HTERT RPE-1 (cell line): Measurements from ENCODE around the gene NR3C2.

Source experiments
- in situ Hi-C: fragments of 300-500 bp; cut with MboI; formaldehyde crosslinking; loops from 4 replicates; pipeline ENCODE4 v1.14.3; 2020; ENCODE audit warnings: low sequenced_read_pairs

The NR3C2 gene

DNA sequence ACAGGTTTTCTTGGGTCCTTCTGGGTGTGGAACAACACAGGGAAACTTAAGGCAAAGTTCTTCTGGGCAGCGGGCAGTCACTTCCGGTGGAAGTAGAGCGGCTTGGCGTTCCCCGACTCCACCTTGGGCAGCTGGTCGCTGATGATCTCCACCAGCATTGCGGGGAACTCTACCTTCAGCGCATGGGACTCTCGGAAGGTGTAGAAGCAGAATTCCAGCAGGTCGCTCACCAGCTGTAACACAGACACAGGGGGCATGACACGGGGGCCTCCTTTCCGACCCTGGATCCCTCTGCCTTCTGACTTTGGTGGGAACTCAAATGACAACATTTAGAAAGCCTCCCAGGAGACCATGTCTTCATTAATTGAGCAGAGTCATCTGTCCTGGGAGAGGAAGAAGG lies 360.9 kb downstream of the NR3C2 start:
- in situ Hi-C loops, result no loop called here

DNA sequence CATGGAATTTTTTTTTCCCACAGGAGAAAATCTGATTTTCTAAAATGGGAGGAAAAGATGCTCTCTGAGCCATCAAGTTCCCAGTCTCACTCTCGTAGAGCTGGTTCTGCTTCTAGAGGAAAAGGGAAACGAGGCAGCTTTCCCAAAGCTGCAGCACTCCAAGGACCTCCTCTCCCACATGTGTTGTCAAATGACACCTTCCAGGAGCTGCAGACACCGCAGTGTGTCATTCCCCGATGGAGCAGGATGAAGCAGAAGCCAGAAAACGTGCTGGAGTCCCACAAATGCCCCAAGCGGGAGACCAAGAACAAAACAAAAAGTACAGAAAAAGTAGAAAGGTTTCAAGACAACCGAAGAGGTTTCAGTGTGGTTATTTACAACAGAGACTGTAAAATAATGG lies 362.3 kb downstream of the NR3C2 start:
- in situ Hi-C loops, result no loop called here

DNA sequence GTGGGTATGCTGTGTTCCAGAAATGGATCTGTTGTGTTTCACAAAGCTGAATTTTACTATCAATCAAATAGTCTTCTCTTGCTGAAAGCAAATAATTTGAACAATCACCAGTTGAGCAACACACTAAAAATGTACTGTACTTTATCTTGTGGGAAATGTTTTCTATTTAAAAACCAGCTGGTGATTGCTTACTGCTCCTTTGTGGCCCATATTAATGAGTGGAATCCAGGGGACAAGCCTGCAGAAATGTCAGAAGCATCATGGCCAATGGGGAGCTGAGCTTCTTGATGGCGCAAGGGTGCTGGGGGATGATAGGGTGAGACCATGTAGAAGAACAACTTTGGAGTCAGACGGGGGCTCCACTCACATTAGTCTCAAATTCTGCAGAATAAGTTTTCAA lies 364.2 kb downstream of the NR3C2 start:
- in situ Hi-C loops, result no loop called here

DNA sequence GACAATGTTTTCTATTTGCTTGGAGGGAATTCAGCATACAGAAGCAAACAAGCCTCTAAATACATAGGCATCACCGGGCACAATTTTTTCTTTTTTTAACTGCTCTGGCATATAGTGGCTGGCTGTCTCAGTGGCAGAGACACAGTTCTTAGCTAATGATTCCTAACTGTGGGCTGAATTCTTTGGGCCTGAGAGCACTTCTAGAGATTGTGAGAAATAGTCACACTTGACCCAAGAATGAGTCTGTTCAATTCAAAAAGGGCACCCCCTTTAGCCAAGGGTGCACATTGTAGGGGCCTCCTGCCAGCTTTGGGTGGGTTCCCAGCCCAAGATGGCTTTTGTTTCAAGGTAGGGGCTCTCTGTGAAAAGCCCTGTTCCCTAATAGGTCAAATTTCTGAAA lies 364.6 kb downstream of the NR3C2 start:
- in situ Hi-C loops, result no loop called here

DNA sequence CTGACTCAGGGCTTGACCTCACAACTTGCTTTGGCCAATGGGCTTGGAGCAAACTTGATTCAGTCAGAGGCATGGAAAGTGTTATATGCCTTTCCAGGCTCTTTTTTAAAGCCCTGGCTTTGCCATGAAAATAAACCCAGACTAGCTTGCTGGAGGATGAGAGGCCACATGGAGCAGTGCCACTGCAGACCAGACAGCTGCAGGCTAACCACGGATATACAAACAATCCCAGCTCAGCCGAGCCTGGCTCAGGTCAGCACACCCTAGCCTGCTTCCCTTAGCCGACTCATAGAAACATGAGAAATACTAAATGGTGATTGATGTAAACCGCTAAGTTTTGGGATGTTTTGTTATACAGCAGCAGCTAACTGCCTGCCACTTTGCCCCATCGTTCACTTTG lies 365.2 kb downstream of the NR3C2 start:
- in situ Hi-C loops, result no loop called here

DNA sequence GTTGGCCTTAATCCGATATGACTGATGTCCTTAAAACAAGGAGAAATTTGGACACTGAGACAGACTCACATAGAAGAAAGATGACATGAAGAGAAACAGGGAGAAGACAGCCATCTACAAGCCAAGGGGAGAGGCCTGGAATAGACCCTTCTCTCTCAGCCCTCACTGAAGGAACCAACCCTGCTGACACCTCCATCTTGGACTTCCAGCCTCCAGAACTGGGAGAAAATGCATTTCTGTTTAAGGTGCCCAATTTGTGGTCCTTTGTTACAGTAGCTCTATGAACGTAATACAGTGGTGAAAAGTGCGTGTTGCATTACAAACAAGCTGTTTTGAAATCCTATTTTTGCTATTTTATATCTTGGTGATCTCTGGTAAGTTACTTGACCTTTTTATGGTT lies 366.8 kb downstream of the NR3C2 start:
- in situ Hi-C loops, result no loop called here

DNA sequence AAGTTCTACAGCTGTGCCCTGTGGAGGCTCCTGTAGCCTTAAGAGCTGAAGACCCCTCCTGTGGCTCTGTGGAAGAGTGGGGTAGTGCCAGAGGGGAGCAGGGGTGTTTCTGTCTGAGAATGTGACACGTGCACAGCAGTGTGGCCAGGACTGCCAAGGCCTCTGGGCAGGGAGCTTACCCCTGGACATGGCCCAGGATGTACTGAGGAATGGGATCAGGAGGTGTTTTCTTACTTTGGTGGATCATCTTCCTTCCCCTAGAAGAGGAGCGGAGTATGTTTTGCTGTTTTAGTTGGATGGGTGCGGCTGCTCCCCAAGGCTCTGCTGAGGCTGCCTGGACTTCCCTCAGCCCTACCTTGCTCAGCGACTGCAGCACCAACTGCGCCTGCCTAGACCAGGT lies 367.8 kb downstream of the NR3C2 start:
- in situ Hi-C loops, result no loop called here

DNA sequence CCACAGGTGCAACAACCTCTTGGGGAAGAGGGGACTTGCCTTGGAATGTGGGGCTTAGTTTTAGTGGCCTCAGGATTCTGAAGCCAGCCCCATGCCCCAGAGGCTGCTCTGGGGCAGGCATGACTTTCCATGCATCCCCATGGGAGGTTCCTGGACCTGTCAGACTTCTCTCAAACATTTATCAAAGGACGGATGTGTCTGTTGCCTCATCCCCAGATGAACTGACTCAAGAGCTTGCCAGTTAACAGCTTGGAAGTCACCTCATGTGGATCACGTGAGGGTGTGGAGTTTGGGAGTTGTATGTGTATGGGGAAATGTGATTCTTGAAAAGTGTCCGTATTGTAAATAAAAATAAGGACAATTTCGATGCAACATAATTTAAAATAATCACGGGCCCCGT lies 368.9 kb downstream of the NR3C2 start:
- in situ Hi-C loops, result no loop called here

DNA sequence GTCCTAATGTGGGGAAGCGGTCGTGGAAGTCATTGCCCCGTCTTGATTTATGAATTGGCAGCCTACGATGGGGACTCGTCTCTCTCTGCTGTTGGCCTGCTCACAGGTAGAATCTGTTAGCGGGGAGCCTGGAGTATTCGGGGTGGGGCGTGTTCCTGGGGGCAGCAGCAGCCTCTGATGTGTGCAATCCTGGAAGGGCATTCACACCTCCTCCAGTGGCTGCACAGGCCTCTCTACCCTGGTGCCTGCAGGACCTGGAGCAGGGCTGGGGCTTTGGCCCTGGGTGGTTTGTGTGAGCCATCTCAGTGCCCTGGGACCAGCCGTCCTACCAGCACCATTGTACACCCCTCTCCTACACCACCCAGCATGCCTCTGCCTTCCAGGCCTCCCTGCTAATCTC lies 369.4 kb downstream of the NR3C2 start:
- in situ Hi-C loops, result no loop called here

DNA sequence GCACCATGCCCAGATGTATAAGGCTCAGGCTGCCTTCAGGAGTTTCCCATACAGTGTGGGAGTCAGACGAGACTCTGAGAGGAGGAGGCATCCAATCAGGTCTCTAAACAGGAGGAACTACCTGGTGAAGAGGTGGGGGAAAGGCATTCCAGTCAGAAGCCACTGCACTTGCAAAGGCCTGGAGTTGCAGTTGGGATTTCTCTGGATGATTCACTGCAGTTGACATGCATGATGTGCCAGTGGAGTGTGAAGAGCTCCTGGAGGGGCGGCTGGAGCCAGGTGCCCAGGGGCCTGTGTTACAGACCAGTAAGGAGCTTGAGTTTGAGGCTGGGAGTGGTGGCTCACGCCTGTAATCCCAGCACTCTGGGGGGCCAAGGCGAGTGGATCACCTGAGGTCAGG lies 371.2 kb downstream of the NR3C2 start:
- in situ Hi-C loops, result no loop called here

DNA sequence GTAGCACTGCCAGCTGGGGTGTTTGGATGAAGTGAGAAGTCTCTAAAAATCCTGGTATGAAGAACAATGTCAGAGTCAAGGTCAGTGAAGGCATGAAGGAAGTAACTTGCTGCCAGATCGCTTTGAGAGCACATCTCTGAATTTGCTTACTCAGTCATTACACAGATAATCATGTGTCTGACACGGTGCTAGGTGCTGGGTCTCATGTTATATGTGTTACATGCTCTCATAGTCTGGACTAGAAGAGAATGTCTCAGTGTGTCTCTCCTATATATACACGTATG lies 372.4 kb downstream of the NR3C2 start:
- in situ Hi-C loops, result no loop called here

DNA sequence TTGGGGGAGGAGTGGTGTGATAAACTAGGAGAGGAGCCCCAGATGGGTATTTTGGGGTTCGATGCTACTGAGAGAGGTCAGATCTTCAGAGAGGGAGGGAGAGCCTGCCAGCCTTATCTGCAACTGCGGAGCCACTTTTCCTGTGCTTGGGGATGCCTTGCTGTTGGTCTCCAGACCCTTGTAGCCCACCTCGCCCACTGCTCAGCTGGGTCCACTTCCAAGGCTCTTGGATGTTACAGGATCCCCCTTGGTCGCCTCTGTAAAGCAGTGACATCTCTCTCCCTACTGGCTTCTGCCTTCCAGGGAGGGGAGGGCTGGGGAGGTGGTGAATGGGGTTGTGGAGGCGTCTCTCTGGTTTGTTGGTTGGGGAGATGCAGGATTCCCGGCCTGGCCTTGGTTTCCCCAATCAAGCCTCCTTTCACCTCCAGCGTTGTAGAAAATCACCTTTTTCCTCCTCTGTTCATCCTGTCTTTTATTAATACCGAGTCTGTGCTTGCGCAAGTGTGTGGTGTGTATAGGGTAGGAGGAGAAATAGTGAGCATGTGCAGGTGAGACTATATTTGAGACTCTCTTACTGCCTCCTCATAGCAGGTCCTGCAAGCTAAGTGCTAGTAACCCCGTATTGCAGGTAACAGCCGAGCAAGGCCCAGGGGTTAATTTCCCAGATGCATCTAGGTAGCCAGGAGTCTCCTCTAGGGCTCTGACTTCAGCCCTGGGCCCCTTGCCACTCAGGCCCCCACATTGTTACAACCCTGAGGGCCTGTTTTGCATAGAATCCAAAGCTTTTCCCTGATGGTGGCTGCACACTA lies 372.9 kb downstream of the NR3C2 start:
- in situ Hi-C loops, result no loop called here

DNA sequence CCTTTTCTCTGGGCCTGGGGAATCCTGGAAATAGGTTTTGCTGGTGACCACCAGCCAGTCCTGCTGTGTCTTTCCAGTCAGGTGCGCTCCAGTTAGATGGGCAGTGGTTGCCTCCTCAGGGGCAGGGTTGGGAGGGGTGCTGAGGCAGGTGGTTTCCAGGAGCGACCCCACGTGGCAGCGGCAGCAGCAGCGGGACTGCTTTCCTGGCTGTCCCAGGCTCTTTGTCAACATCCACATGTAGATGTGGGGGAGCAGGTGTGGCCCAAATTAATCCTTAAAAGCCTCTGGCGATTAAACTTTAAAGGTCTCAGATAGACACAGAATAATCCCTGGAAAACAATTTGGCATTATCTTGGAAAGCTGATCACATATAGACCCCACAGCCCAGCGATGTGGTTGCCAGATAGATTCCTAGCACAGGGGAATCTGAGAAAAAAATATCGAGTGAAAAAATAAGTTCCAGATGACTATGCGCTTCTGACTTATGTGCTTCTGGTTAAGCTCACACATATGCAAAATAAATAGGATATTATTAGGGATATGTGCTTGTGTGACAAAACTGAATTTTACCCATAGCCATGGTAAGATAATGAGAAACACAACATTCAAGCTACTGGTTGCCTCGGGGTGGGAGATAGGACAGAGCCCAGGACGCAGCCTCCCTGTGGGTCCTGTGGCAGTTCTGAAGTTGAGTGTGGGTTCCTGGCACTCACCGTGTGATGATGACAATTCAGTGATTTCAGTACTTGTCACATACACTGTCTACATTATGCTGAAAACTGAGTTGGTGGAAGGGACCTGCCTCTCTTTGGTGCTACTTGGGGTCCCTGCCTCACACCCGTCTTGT lies 373.9 kb downstream of the NR3C2 start:
- in situ Hi-C loops, result no loop called here

DNA sequence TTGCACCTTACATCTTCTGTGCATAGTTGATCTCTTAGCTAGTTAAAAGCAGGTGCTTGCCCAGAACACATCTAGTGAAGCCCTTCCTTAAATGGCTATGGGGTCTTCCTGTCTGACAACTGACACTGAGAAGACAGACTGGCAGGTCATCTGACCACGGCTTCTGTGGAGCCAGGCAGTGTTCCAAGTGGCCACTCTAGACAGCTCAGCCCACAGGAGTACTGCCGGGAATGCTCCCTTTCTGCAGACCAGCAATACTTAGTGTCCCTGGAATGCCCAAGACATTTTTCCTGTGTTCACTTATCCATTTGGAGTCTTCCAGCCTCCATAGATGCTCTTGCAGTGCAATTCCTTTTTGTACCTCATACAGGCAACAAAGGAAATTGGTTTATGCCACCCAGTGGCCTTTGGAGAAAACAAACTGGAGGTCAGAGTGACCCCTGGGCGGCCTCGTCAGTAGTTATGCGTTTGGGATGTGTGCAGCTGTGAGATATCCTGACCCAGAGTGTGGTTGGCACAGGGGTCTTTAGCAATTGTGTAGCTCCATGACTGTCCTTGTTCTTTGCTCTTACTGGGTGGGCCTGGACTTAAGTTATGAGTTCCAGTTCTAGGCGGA lies 374.8 kb downstream of the NR3C2 start:
- in situ Hi-C loops, result no loop called here

DNA sequence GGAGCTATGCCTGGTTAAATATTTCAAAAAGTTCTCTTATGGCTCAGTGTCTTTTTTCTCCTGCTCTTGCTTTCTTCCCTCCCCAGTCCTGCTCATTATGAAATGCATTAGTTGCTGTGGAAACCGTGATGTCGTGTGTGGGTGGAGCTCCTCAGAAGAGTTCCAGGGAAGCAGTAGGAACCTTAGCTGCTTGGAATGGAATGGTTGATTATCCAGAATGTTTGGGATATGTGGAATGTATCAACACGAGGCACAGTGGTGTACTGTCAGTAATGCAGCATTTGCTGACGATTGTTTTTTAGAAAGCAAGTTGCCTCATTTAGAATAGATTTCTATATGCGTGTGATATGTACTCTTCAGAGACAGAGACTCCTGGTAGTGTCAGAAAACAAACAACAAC lies 377.1 kb downstream of the NR3C2 start:
- in situ Hi-C loops, result no loop called here

DNA sequence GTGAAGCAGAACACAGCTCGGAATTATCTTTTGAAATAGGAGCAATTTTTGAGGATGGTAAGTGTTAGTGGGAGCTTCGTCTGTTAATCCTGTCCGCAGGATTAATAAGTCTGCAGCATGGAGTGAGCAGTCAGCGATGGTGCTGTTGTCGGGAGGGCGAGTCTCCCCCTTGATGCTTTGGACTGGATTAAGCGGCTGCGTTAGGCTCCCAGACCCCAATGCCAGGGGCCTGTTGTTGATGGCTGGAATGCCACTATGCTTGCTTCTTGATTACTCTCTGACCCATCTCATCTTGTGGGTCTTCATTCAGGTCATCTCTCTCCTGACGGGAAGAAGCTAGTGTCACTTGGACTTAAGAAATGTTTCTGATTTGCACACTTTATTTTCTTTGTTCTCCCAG lies 377.8 kb downstream of the NR3C2 start:
- in situ Hi-C loops, result no loop called here

DNA sequence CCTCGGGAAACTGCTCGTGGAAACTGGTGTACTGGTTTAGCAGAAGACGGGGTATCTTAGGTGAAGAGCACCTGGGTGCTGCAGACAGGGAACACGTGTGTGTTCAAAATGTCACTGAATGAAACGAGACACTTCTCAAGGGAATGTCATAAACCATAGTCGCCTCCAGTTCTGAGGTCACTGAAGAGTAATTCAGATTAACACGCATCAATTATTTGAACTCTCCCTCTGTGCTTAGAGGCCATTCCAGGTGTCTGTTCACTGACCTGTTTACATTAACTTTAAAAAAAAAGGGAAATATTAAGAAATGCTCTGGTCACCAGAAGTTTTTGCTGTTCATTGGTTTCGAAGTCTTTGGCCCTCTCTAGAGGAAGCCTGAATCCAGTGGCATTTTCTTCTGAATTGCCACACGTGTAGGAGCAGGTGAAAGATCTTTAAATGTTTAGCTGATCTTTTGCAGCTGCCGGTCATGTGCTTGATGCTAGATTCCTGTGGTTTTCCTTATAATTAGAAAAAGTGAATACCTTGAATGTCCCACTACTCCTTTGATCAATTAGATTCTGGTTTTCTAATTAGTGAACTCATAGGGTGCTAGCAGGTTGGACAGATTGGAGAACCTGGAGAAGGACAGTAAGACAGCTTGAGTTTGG lies 379.8 kb downstream of the NR3C2 start:
- in situ Hi-C loops, result no loop called here

DNA sequence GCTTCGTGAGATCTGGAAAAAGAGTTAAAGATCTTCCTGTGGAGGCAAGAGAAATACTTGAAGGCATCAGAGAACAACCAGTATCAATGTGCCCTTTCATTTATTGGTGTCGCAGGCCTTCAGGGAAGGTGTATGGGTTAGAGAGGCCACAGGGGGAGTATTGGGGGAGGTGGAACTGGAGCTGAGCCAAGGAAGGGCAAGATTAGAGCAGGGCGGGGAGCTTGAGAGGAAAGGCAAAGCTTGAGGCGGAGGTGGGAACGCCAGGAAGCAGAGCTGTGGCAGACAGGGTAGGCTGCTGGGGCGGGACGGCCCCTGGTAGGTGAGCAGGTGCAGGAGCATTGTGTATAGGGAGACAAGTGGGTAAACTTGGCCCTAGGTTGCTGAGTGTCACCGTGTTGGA lies 380.4 kb downstream of the NR3C2 start:
- in situ Hi-C loops, result no loop called here

DNA sequence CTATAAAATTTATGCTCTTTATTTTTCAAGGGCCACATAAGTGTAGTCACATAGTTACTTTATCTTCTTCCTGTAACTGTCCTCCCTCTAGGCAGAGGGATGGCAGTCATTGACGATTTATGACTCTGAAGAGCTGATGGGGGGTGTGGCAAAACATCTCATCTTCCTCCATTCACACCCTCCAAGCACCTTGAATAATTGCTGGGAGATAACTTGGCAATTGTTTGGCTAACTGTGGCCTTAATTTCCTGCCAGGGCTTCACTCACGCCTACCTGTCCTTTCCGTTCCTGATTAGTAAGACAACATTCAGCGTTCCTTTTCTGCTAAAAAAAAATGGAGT lies 381.1 kb downstream of the NR3C2 start:
- in situ Hi-C loops, result no loop called here

DNA sequence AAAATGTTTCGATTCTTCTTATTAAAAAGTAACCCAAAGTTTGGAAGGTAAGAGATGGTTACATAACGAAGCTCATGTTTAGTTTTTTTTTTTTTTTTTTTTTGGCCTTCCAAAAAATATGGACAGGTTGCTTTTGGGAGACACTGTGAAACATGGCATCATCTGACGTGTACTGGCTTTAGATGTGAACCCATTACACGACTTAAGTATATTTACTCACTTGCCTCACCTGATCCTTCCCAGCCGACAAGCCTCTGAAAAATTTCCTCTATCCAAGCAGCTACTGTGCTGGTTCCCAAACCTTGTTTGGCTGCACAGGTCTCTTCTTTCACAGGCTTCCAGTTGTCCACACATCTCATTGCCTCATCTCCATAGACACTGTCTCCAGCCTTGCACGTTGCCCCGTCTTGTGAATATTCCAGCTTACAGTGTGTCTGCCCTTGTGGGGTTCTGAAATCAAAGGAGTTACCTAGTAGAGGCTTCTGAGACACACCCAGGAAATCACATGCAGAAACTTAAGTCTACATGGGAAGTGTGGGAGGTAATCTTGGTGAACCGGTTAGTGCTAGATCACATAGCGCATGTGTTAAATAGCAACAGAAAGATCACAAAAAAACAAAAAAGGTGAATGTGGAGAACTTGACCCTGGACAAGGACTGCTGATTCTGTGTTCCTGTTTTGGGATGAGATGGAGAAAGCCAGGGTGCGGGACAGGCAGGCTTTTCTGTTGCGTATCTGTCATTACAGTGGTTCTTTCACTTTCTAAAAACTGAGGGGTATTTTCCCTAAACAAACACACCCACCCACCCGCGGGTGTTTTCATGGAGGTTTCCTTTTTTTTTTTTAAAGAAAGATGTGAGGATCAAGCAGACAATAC lies 381.7 kb downstream of the NR3C2 start:
- in situ Hi-C loops, result no loop called here
